Uterus (tissue), 4 donors: ENCODE data around the gene SUPT20HL2. TPM values are rescaled to one million over a fixed set of nuclear protein-coding genes. Genes with fewer than 3 reads are reported as not detected.
"Not testable (repeated sequence)": the region's sequence is repeated elsewhere in the genome, so short reads cannot be mapped to it uniquely, and the experiment has no call there.

Experiments
- DNase-seq, 2 donors: peaks; one replicate each; pipeline ENCODE4 v3.0.0-alpha.2; 2019 to 2020
- H3K27ac ChIP-seq, 2 donors: fragments of 200-600 bp; sonication (generic); 1 replicate in 1 of 2; 2 replicates in 1 of 2; pipeline ENCODE4 v1.5.1; 2016 to 2018
- H3K27me3 ChIP-seq, 2 donors: fragments of 200-600 bp; sonication (generic); one replicate each; pipeline ENCODE4 v1.5.1; 2018 to 2019; ENCODE audit warnings: control low read depth in 1 of 2
- H3K36me3 ChIP-seq, 2 donors: fragments of 200-600 bp; sonication (generic); one replicate each; pipeline ENCODE4 v1.5.1; 2019; ENCODE audit warnings: control low read depth in 1 of 2
- H3K4me1 ChIP-seq, 2 donors: fragments of 200-600 bp; sonication (generic); one replicate each; pipeline ENCODE4 v1.5.1; 2018 to 2019; ENCODE audit warnings: control low read depth in 1 of 2
- H3K4me3 ChIP-seq, 2 donors: fragments of 200-600 bp; sonication (generic); 1 replicate in 1 of 2; 2 replicates in 1 of 2; pipeline ENCODE4 v1.5.1; 2018 to 2019; ENCODE audit warnings: mild to moderate bottlenecking in 1 of 2
- H3K9me3 ChIP-seq, 2 donors: fragments of 200-600 bp; sonication (generic); one replicate each; pipeline ENCODE4 v1.5.1; 2019; ENCODE audit warnings: control low read depth in 1 of 2
- POLR2A ChIP-seq, 2 donors: fragments of 450-650 bp; IDR thresholded peaks; one replicate each; pipeline ENCODE4 v1.6.1; 2016; ENCODE audit warnings: antibody characterized with exemption in 2 of 2, mild to moderate bottlenecking in 1 of 2, moderate library complexity in 1 of 2
- intact Hi-C: fragments of 100-400 bp; cut with DNase I; formaldehyde crosslinking; loops from one replicate; pipeline ENCODE4 v1.15.1; 2023; ENCODE audit warnings: low total_unique reads
- total RNA-seq, 4 donors: library from RNA; depleted of rRNA in 3 of 4; stranded (reverse); fragments of >200 nt in 3 of 4; gene quantifications; one replicate each; pipeline versions ENCODE4 v1.1.0 to v1.2.4, GENCODE V29; 2014 to 2023
- TF ChIP-seq, protein P1 (sequence below), 4 experiments: fragments of 200-600 bp in 2 of 4; fragments of 450-650 bp in 2 of 4; sonication (generic) in 2 of 4; IDR thresholded peaks; one replicate each; pipeline ENCODE4 v1.5.1; 2016 to 2019; ENCODE audit warnings: antibody characterized with exemption in 4 of 4, mild to moderate bottlenecking in 2 of 4, moderate library complexity in 1 of 4
- donor health status: DM: yes; HTN: yes; CAD: no.

SUPT20HL2 gene
- 1 to 10 TPM in 1 of 4 donors, not detected in 3; 1.2 TPM for total RNA-seq

DNA sequence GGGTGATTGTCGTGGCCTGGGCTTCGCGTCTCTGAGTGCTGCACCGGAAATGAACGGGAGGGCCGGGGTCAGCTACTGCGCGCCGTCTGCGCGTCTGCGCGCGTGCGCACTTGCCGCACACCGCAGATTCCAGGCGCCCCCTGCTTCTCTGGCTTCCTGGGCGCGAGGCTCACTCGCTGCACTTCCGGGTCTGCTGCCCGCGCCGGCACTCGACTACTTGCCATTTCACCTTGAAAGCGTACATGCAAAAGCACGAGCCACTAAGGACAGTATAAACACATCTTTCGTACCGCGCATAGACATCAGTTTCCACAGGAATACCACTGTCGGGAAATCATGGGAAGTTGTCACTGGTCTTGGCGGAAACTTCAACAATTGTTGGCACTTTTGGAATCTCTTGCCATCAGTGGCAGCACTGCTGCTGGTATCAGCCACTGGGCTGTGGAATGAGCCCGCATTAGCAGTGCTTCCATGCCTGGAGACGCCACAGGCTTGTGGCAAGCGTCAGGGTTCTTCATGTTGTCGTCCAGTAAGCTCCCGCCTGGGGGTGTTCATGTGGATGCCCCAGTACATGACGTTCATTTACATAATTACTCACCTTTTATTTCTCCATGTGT, at the start of gene SUPT20HL2:
SUPT20HL2 (minus strand) TSS at position 51 of the 617 bp plus-strand sequence. CDS start 754 bp downstream, outside the sequence.
- no peak for DNase-seq
- H3K4me3 ChIP-seq, result no peak within 1 kb of the TSS
- no peaks in the 10 kb centered on the region for H3K4me1 ChIP-seq
- intact Hi-C loops, result no loop called here
- H3K27ac ChIP-seq, result no peak within 1 kb of the TSS
- H3K9me3 ChIP-seq, result no peaks in the 10 kb centered on the region
- TF ChIP-seq, protein P1, sequence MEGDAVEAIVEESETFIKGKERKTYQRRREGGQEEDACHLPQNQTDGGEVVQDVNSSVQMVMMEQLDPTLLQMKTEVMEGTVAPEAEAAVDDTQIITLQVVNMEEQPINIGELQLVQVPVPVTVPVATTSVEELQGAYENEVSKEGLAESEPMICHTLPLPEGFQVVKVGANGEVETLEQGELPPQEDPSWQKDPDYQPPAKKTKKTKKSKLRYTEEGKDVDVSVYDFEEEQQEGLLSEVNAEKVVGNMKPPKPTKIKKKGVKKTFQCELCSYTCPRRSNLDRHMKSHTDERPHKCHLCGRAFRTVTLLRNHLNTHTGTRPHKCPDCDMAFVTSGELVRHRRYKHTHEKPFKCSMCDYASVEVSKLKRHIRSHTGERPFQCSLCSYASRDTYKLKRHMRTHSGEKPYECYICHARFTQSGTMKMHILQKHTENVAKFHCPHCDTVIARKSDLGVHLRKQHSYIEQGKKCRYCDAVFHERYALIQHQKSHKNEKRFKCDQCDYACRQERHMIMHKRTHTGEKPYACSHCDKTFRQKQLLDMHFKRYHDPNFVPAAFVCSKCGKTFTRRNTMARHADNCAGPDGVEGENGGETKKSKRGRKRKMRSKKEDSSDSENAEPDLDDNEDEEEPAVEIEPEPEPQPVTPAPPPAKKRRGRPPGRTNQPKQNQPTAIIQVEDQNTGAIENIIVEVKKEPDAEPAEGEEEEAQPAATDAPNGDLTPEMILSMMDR (IDR thresholded peaks at IDR 0.05), result no peak
- TF ChIP-seq POLR2A (IDR thresholded peaks at IDR 0.05), result no peak
- H3K36me3 ChIP-seq, result no peaks in the 10 kb centered on the region
- H3K27me3 ChIP-seq, result no peaks in the 10 kb centered on the region

DNA sequence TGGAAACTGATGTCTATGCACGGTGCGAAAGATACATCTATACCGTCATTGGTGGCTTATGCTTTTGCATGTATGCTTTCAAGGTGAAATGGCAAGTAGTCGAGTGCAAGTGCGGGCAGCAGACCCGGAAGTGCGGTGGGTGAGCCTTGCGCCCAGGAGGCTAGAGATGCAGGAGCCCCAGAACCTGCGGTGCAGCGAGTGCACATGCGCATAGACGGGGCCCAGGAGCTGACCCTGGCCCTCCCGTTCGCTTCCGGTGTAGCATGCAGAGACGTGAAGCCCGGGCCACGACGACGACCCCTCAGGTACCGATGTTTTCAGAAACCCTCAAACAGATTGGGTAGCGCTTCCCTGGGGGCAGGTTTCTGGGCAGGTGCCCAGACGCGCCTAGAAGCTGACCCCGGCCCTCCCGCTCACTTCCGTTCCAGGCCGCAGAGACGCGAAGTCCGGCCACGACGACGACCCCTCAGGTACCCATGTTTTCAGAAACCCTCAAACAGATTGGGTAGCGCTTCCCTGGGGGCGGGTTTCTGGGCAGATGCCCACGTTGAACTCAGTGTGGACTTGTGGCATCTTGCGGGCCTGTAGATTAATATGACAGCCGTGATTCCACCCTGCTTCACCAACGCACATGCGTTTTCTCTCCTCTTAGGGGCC, 48.3 kb upstream of the SUPT20HL2 start:
- intact Hi-C loops, H3K9me3 ChIP-seq: not testable (repeated sequence)

DNA sequence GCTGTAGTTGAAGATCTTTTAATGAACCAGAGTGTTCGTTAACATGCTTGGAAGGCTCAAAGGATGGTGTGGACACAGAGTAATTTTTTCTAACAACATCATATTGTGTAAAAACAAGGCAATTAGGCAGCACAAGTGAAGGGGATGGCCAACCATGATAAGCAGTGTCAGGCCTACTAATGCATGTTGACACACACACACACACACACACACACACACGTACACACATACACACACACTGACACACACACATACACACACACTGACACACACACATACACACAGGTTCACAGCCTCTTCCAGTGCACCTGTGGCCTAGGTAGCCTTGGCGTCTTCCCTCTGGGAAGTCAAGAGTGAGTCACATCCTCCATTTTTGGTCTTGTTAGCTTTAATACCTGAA, 46.4 kb upstream of the SUPT20HL2 start, which contains the start of gene SUPT20HL1:
SUPT20HL1 (plus strand) TSS at position 368 of the 400 bp plus-strand sequence. CDS start 2,122 bp downstream, outside the sequence.
- intact Hi-C loops, result no loop called here
- no peak within 1 kb of the TSS for H3K4me3 ChIP-seq
- no peaks in the 10 kb centered on the region for H3K27me3 ChIP-seq
- H3K36me3 ChIP-seq, result no peaks in the 10 kb centered on the region
- no peaks in the 10 kb centered on the region for H3K9me3 ChIP-seq
- no peak for DNase-seq
- TF ChIP-seq, protein P1 (IDR thresholded peaks at IDR 0.05), result no peak
- no peak for TF ChIP-seq POLR2A (IDR thresholded peaks at IDR 0.05)
- no peaks in the 10 kb centered on the region for H3K4me1 ChIP-seq
- no peak within 1 kb of the TSS for H3K27ac ChIP-seq

More for the DNA sequence above, 48.3 kb upstream of the SUPT20HL2 start:
- not testable (repeated sequence) for DNase-seq, H3K27me3 ChIP-seq, H3K4me3 ChIP-seq, H3K27ac ChIP-seq, H3K36me3 ChIP-seq, H3K4me1 ChIP-seq

DNA sequence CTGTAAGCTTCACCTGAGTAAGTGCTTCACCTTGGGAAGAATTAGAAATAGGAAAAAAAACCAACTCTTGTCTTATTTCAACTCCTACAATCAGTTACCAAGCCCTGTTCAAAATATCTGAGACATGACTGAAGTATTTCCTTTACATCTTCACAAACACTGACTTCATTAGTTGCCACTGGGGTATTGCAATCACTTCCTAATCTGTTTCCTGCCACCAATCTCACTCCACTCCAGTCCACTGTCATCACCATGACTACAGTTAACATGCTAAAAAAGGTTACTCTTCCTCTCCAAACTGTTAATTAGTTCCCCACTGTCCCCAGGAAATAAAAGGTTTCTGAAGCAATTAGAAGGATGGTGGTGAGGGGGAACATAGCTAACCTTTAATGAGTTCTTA, 43.2 kb upstream of the SUPT20HL2 start:
- no peak overlapping the region for H3K4me3 ChIP-seq
- H3K27me3 ChIP-seq, result no peaks in the 10 kb centered on the region
- intact Hi-C loops, result no loop called here
- no peaks in the 10 kb centered on the region for H3K36me3 ChIP-seq
- TF ChIP-seq, protein P1 (IDR thresholded peaks at IDR 0.05), result no peak
- TF ChIP-seq POLR2A (IDR thresholded peaks at IDR 0.05), result no peak
- DNase-seq, result no peak
- no peaks in the 10 kb centered on the region for H3K4me1 ChIP-seq
- H3K27ac ChIP-seq, result no peak overlapping the region
- no peaks in the 10 kb centered on the region for H3K9me3 ChIP-seq

DNA sequence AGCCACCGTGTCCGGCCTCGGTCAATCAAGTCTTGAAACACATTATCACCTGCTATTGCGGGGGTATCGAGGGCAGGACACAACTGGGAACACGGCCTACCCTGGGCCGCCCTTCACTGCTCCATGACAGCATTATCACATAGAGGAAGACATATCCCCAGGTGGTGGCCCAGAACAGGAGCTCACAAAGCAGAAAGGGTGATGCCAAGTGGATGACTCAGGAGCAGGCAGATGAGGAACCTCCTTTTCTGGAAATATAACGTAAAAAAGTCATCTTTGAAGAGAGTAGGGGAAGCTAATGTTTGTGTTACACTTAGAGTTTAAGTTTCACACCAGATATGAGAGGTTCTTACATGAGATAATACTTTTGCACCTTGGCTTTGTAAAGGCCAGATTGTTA, 41.2 kb upstream of the SUPT20HL2 start:
- no peak for DNase-seq
- intact Hi-C loops, result no loop called here
- Histone ChIP-seq H3K36me3 (no peaks in the 10 kb centered on the region), H3K4me1 (no peaks in the 10 kb centered on the region), H3K9me3 (no peaks in the 10 kb centered on the region), H3K27ac (no peak overlapping the region), H3K4me3 (no peak overlapping the region), H3K27me3 (no peaks in the 10 kb centered on the region)
- no peak for TF ChIP-seq POLR2A (IDR thresholded peaks at IDR 0.05)
- TF ChIP-seq, protein P1 (IDR thresholded peaks at IDR 0.05), result no peak
